Esophagus squamous epithelium (tissue), 4 donors: ENCODE results near the gene FAM228B.
"Not testable (repeated sequence)": the region's sequence is repeated elsewhere in the genome, so short reads cannot be mapped to it uniquely, and the experiment has no call there.

ENCODE experiments used
- CTCF ChIP-seq, 6 experiments: fragments of 450-650 bp in 4 of 6; fragments of 200-600 bp in 2 of 6; sonication (generic) in 2 of 6; IDR thresholded peaks; one replicate each; pipeline ENCODE4 v1.5.1; 2016 to 2019; ENCODE audit warnings: antibody characterized with exemption in 6 of 6, mild to moderate bottlenecking in 4 of 6, moderate library complexity in 4 of 6
- POLR2A ChIP-seq, 4 donors: fragments of 450-650 bp; IDR thresholded peaks; one replicate each; pipeline ENCODE4 v1.6.1; 2017; ENCODE audit warnings: antibody characterized with exemption in 4 of 4, mild to moderate bottlenecking in 4 of 4, moderate library complexity in 3 of 4

GRCh38 chr2:24140305-24140704 lies 17.0 kb downstream of the FAM228B start:
- TF ChIP-seq CTCF, POLR2A (IDR thresholded peaks at IDR 0.05): not testable (repeated sequence)
